A204.1 (cell line): ENCODE measurements around the gene CYP24A1.

Source experiments
- FAIRE-seq: peaks from 2 replicates; lab custom pipeline; 2012; peaks lifted over from hg19 to GRCh38; lab: Jason Lieb, UNC

Gene CYP24A1

DNA sequence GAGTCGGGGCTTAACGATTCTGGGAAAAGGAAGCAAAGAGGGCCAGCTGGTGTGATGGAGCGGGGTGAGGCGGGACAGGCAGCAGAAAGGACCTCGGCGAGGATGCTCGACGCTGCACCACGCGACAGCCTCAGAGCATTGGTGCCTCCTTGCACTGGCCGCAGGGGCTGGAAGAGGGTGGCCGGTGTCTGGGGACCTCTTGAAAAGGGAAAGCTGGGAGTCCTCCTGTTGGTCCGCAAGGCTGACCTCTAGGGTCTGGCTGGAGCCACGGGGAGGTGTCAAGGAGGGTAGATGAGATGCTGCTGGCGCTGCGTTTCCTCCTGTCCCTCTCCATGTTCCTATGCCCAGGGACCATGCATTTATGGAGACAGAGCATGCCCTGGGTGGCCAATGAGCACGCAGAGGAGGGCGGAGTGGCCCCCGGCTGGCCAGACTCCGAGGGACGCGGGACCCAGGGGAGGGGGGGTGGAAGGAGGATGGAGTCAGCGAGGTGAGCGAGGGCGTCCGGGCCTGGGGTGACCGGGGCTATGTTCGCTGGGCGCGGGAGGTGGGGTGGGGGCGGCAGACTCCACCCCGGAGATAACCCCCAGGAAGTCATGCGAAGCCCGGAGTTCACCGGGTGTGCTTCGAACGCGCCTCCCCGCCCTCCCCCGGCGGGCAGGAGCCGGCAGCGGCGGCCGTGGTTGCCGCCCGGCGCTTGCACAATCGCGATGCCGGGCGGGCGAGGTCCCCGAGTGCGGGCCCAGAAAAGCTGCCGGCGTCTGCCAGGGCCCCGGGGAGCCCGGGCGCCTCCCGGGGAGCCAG lies at the start of gene CYP24A1:
TSS of gene CYP24A1 (minus strand) at position 334 of the 804 bp plus-strand sequence. CDS start 407 bp downstream, outside the sequence.
- FAIRE-seq = no peak

DNA sequence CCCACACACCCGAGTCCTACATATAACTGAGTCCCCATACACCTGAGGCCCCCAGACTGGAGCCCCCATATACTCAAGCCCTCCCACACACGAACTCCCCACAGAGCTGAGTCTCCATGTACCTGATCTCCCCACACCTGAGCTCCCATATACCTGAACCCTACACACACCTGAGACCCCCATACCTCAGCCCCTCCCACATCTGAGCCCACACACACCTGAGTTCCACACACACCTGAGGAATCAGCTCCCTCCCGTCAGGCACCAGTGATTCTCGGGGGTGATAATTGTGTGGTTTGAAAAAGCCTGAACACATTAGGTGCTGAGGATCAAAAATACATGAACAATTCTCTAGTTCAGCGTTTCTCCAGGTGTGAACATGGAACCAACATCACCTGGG lies 49.5 kb upstream of the CYP24A1 start:
- no peak for FAIRE-seq

- FAIRE-seq = no peak
Measured at GRCh38 chr20:54221996-54222890, 48.5 kb upstream of the CYP24A1 start.

DNA sequence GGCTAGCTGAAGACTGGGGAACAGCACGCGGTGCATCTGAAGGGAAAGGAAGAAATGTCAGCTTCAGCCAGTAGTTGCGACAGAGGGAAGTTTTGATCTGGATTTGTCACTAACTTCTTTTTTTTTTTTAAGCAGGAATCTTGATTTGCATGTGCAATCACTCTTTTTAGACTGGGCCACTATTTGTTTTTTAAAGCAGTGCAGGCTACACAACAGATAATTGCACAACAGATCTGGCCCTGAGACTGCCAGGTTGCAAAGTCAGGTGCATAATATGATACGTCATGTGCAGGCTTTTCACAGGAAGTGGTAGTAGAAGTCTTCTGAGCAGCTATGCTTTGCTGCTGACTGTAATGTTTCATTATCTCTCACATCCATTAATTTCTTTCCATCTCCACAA lies 47.6 kb upstream of the CYP24A1 start:
- FAIRE-seq = no peak

- no peak for FAIRE-seq
Measured at GRCh38 chr20:54220722-54221121, 46.9 kb upstream of the CYP24A1 start.

DNA sequence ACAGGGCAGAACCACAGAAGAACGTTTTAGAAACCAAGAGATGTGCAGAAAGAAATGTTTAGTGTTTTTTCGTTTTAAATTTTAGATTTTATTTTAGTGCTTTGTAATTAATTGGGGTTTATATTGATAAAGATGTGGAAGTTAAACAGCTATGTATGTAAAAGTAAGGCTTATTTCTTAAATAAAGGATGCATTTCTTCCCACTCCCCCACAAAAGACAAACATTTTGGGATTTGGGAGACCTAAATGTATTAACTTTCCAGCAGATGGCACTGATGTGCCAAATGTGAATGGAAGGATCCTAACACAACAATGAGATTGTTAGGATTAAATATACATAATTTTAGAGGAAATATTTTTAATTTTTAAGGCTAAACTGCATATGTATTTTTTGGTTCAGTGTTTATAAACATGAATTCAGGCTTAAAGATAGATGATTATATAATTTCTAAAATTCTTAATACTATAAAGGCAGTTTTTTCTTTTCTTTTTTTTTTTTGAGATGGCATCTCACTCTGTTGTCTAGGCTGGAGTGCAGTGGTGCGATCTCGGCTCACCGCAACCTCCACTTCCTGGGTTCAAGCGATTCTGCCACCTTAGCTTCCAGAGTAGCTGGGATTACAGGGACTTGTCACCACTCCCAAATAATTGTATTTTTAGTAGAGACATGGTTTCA lies 46.1 kb upstream of the CYP24A1 start:
- FAIRE-seq = peak; percentile 95

DNA sequence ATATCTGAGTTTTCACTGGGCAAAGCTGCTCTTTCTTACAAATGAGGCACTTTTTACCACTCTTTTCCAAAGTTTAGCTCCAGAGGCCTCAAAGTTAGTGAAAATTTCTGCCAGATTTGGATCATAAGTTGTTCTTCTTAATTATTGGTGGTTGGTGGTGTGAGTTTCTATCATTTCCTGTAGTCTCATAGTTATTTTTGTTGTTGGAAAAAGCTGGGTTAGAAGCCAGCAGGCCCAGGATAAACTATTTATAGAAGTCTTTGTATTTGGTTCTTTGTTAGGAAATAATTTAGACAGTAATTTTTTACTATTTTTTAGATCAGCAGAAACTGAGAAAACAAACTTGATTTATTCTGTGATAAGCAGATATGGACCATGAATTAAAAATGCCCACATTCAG lies 44.7 kb upstream of the CYP24A1 start:
- FAIRE-seq = no peak

GRCh38 chr20:54217762-54218161 lies 44.0 kb upstream of the CYP24A1 start:
- FAIRE-seq = no peak

- no peak for FAIRE-seq
Measured at GRCh38 chr20:54215157-54215789, 41.5 kb upstream of the CYP24A1 start.

GRCh38 chr20:54214566-54214965 lies 40.8 kb upstream of the CYP24A1 start:
- no peak for FAIRE-seq

- FAIRE-seq = no peak
Measured at GRCh38 chr20:54212871-54213270, 39.1 kb upstream of the CYP24A1 start.

DNA sequence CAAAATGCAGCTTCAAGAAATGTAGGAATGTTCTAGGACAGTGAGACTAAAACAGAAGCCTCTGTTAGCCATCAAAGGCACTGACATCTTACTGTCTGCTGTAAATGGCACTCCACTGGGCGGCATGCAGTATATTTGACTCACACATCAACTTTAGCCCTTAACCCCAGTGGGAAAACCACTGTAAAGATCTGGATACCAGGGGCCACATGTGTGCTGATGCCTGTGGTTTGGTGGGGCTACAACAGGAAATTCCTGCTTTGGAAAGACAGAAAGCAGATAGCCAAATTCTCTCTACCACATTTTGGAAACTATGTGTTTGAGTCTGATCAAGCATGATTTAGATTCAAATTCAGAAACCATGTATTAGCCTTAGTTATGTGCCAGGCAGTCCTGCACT lies 38.4 kb upstream of the CYP24A1 start:
- FAIRE-seq = no peak

DNA sequence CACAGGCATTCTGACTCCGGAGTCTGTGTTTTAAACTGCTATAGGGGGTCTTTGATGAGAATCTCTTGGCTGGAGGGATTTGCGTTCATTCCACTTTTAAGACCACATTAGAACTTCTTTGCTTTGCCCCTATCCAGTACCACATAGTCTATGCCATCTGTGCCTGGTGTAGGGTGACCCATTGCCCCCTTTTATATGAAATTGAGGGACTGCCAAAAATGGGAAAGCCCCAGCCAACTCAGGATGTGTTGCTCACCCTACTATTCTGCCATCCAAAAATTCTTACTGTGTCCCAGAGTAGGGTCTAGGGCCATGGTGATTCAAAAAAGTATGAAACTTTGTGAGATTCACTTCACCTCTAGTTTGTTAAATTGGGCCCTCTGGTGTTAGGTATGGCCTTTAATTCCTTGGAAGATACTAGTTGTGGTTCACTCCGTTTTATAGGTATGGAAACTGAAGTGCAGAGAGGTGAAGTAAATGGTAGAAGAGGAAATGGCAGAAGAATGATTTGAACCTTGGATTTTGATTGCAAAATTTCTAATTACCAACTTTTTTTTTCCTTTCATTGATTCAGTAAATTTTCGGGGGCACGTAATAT lies 35.5 kb upstream of the CYP24A1 start:
- FAIRE-seq = no peak

DNA sequence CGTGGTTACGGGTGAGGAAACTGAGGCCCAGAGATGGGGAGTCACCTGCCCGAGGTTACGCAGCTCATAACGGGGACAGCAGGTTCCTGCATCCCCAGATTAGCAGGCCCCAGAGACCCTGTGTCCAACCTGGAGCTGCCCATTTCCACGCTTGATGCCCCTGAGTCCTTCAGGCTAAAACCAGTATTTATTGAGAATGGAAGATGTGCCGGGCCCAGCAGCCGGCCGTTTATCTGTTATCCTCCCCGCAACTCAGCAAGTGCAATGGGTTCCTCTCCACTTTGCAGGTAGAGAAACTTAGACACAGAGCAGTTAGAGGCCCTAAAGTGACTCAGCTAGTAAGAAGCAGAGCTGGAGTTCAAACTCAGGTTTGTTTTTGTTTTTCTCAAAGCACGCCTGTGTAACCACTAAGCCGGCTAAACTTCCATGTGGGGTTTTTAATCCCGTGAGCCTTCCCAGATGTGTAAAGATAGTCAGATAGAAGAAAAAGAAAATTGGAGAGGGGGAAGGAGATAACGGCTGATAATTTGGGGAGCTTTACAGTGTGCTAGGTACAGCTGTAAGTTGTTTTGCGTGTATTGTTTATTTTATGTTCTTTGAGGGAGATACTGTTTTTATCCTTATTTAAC lies 34.9 kb upstream of the CYP24A1 start:
- FAIRE-seq = no peak

GRCh38 chr20:54207743-54208547 lies 34.2 kb upstream of the CYP24A1 start, which contains the start of gene PFDN4:
Gene PFDN4 (plus strand): TSS chr20:54208087. CDS start chr20:54208101, 14 bp downstream.
- FAIRE-seq = no peak

GRCh38 chr20:54207053-54207742 lies 33.4 kb upstream of the CYP24A1 start:
- no peak for FAIRE-seq

GRCh38 chr20:54205450-54205849 lies 31.7 kb upstream of the CYP24A1 start:
- no peak for FAIRE-seq

DNA sequence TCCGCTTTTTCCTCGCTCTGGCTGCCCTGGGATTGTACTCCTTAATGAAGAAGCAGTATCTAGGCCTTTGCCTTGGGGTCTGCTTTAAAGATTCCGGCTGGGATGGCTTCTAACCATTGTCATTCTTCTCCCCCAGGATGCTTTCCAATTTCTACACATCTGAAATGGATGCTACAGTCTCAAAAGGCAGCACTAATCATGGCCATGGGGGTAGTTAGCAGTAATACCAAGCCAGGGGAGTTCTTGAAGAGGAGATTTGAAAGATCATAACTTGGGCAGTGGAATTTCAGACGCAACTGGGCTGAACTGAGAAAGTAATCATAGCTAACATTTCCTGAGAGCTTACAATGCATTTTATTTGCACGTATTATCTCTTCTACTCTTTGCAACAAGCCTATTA lies 30.7 kb upstream of the CYP24A1 start:
- FAIRE-seq = no peak

- no peak for FAIRE-seq
Measured at GRCh38 chr20:54204063-54204462, 30.3 kb upstream of the CYP24A1 start.

- FAIRE-seq = no peak
Measured at GRCh38 chr20:54203281-54203680, 29.5 kb upstream of the CYP24A1 start.
